ENCODE data around the gene DHRS7C.

DHRS7C gene, protein sequence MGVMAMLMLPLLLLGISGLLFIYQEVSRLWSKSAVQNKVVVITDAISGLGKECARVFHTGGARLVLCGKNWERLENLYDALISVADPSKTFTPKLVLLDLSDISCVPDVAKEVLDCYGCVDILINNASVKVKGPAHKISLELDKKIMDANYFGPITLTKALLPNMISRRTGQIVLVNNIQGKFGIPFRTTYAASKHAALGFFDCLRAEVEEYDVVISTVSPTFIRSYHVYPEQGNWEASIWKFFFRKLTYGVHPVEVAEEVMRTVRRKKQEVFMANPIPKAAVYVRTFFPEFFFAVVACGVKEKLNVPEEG

DNA sequence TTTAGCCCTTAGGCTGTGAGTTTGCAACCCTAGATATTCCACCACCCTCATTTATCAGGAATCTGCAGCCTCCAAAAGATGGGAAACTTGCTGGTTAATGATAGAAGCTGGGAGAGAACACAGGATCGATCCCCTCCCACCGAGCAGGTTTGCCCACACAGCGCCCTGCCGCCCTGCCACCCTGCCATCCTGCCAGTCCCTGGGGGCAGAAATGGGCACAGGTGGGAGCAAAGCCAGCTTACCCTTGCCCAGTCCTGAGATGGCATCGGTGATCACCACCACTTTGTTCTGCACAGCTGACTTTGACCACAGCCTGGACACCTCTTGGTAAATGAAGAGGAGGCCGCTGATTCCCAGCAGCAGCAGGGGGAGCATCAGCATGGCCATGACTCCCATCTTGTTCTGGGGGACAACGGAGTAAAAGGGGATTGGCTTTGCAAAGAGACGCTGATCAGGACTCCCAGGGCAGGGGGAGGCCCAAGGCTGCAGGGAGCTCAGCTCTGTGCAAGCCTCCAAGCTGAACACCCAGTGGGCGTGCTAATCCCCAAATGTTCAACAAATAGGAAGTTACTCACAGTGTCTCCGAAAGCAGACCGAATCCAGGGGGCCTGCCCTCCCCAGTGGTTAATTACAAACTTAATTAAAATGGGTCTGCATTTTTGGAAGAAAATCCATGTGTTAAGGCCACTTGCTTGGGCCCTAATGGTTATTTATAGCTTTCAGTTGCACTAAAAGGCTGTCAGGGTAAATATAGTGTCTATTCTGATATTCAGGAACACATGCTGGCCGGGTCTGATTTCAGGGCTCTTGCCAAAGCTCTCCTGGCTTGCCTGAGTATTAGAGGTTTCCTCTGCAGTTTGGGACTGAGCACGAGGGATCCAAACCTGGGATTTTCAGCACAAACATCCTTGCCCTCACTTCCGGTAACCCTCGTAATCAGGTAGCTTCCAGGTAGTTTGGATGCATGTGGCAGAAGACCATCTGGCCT, at the start of gene DHRS7C:
DHRS7C (minus strand) TSS at position 704 of the 988 bp plus-strand sequence; CDS start at position 396, 308 bp downstream.
- no peak for DNase-seq

DNA sequence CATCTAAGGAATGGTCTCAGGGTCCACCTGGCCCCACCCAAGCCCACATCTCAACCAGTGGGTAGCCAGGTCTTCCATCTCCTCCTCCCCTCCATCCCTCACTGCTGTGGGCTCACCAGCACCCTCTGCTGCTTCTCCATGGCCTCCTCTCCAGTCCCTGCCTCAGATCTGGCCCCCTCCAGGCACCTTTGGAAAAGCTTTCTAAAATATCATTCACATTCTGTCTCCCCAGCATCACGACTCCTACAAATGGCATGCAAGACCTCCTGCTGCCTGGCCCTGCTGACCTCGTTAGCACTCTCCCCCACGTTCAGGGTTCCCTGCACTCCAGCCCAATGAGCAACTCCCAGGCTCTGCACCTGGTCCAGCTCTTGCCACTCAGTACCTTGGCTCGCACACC, 48.0 kb upstream of the DHRS7C start:
- DNase-seq: no peak

DNA sequence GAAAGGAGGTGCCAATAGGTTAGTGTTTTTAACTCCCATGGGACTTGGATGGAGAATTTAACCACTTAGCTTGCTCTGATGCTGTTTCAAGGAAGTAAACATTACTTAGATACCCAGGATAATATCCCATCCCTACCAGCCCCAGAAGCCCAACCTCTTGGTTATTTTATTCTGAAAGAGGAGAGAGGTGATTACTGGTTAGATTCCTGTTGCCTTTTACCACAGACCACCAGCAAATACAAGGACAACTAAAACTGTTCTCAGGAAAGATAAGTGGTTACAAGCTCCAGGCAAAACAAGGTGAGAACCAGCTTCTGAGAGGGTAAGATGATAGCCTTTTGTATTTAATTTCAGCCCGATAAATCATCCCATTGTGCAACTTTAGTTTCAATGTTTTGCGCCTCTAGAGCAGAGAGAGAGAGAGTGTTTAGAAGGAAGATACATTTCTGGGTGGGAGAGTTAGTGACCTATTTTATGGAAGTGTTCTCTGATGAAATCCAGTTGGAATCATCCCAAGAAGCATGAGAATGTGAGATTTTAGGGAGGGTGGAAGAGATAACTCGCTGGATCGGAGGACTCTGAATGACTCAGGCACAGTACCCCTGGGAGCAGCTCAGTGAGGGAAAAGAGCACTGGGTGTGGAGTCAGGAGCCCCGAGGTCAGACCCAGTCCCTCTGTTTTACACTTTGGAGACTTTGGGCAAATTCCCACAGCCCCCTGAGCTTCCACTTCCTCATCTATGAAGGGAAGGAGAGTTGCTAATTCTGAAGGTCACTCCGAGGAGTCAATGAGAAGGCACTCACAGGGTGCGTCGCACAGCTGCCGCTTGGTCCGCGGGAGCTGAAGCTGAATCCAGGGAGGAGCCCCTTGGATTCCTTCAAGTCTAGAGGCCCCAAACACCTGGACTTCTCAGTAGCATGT, 46.4 kb upstream of the DHRS7C start:
- DNase-seq: no peak

DNA sequence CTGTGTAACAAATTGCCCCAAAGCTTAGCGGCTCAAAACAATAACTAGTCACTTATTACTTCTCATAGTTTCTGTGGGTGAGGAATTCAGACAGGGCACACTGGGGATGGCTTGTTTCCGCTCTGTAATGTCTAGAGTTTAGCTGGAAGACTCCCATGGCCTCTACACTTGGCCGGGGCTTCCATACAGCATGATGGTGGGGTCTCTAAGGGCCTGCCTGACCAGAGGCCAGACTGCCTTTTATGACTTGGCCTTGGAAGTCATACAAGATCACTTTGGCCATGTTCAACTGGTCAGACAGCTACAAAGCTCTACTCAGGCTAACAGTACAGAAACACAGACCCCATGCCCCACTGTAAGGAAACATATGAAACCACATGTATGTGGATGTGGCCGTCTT, 42.5 kb upstream of the DHRS7C start:
- DNase-seq: no peak

DNA sequence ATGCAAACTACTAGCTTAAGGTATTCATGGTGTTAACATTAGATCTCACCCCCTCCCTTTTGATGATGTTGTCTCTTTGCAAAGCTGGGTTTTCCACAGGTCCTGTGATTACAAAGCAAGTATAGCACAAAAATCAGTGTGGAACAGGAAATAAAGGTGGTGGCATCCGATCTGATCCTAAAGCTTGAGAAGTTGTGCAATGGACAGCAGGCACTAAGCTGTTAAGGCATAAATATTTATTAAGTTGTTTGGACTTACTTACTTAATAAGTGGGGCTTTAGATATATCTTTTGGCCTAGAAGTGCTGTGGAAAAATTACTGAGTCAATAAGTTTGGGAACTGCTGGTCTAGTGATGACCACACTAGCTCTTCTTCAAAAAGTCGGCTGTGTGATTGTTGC, 39.3 kb upstream of the DHRS7C start:
- no peak for DNase-seq

DNA sequence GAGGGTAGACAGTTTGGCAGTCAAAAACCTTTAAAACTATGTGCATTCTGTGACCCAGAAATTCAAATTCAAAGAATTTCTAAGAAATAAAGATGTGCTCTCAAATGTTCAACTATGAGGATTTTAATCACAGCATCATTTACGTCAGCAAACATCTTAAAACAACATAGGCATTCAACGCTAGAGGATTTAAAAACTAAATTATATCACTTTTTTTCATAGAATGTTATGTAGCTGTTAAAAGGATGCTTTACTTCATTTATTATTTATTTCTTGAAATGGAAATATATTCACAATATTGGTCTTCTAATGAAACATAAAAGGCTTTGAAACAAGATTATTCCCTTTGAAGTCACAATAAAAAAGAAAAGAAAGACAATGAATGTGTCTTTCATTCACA, 38.0 kb upstream of the DHRS7C start:
- DNase-seq: no peak

DNA sequence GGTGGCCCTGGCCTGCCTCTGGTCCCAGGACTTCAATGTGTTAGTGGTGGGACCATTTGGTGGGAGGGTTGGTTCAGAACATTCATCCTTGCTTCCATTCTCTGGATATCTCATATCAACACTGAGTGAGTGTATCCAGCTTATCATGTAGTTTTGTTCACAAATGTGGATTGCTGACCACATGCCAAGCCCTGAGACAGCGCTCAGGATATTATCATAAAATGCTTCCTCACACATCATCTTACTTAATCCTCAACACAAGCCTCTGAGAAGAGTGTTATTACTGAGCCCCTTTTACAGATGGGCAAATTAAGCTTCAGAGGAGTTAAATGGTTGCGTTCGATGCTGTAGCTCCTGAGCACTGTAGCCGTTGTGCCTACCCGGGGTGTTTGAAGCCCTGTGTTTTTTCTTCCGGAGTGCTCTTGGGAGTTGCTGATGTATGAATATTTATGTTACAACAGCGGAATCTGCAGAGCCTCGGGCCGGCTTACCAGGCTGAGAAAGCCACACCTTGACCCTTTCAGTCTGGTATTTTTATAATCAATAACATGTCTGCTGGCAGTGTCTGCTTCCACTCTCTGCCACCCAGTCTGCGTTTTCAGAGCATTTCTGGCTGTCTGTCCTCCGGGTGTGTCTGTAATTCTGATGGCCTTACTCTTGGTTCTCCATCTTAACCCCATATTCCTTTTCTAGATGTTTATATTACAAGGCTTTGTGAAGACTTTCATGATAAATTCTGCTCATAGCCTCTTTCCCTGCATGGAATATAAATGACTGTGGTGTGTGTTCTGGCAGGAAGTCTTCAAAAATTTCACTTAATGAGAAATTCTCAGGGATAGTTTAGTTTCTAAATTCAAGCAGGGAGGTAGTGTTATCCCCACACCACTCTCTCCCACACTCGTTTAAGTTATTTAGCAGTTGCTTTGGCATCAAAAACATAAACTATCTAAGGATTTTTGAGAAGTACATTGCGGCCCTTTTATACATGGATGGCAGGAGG, 37.2 kb upstream of the DHRS7C start:
- DNase-seq: no peak

DNA sequence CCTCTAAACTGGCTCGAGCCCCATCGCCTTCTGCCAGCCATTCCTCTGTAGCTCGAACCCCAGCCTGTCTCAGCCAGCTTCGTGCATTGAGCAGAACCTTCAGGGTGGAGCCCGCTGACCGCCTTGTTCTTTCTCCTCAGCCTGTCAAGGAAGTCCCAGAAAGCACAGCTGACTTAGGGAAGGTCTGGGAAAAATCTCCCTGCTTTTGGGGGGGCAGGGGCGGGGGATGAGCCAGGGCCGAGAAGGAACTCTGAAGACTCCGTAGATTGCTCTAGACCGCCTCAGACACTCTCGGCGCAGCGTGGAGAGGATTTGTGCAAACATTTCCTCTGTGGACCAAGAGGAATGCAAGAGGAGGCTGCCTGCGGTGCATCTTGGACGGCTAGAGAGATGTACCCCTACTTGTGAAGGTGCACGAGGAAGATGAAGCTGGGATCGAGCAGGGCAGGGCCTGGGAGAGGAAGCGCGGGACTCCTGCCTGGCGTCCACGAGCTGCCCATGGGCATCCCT, 34.3 kb upstream of the DHRS7C start, which contains the start of gene GLP2R:
GLP2R (plus strand) TSS at position 284 of the 510 bp plus-strand sequence; CDS start at position 424, 140 bp downstream.
- DNase-seq: no peak

DNA sequence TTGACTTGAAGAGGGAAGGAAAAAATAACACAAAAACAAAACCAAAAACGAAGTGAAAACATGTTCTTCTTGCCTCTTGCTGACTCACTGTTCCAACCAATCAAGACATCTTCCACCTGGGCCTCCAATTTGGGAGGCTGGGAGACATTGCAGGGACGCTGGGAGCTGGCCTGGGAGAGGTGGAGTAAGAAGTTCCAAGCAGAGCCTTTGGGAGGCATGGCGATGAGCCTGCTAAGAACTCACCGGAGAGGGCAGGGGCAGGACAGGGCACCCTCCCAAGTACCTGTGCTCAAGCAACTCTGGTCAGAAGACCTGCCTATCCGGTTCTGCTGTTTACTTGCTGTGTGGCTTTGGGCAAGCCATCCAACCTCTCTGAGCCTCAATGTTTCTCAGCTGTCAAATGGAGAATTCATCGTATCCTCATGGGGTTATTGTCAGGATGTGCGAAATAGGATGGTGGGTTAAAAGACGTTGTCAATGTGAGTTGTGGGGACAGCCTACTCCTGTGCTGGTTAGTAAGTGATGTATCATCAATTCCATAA, 33.5 kb upstream of the DHRS7C start:
- DNase-seq: no peak

DNA sequence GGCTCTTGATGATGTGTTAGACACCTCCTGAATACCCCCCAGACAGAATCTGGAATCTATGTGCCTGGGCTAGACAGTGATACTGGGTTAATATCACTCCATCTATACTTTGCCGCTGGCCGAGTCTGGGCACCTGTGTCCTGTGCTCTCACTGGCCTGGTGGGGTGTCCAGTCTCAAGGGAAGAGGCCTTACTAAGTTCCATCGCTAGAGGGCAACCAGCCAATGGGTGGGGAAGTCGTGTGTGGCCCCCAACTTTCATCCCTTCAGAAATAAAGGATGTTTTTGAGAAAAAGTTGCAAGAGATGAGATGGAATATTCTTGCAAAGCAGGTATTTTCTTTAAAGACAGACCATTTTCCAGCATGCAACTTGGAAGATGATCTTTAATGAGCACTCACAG, 32.7 kb upstream of the DHRS7C start:
- no peak for DNase-seq

DNA sequence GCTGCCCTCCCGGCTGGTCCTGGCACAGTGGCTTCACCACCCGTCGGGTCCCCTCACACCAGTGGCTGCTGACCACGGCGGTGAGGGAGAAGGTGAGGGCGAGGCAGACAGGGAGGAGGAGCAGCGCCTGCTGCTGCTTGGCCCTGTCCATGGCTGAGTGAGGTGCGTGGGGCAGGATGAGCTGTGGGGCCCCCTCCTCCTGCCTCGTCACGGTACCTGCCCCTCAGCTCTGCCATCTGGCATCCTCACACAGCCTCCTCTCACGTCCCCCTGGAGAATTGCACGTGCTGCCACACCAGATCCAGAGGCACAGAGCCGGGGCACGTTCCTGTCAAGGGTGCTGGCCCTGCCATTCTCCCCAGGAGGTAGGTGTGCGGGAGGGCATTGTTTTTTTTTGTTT, 30.5 kb upstream of the DHRS7C start, which contains the start of gene GSG1L2:
GSG1L2 (minus strand) TSS at position 159 of the 400 bp plus-strand sequence; CDS start at position 151, 8 bp downstream.
- DNase-seq: no peak

DNA sequence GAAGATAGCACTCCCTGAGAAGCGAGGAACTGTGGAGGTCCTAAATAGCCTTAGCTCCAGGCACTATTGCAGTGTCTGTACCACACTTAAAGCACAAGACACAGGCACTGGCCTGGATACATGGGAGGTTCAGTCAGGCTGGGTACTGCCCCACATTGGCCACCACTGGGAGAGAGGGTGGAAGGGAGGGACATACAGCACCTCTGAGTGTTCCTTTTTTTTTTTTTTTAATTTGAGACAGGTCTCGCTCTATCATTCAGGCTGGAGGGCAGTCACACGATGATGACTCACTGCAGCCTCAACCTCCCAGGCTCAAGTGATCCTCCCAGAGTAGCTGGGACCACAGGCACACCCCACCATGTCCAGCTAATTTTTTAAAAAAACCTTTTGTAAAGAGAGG, 29.1 kb upstream of the DHRS7C start:
- DNase-seq: no peak

DNA sequence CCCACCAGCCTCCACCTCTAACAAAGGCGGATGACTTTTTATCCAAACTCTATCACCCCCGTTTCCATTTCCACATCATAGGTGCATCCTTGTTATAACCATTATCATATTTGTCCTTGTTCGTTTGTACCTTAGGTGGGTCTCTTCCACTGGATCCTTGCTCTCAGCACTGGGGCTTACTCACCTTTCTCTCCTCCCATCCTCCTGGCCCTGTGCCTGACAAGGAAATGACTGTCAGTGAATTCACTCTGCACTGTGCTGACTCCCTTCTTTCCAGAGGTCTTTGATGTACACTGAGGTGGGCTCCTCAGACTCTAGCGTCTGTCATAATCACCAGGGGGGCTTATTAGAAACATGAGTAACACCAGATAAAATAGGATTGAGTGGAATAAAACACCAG, 27.4 kb upstream of the DHRS7C start:
- DNase-seq: no peak

DNA sequence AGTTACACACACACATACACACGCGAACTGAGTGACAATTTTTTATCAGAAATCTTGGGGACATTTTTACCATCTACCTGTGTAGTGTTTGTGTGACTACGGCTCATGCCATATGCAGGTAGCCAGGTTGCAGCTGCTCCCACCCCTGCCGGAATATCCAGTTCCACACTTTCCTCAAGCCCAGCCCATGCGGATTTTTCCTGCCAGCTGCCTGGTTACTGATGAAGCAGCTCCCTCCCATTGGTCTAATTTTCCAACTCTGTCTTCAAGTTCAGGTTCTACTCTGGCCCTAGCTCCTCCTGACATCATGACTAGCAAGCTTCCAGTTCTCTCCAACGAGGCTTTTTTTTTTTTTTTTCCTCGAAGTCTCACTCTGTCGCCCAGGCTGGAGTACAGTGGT, 25.7 kb upstream of the DHRS7C start:
- DNase-seq: no peak

DNA sequence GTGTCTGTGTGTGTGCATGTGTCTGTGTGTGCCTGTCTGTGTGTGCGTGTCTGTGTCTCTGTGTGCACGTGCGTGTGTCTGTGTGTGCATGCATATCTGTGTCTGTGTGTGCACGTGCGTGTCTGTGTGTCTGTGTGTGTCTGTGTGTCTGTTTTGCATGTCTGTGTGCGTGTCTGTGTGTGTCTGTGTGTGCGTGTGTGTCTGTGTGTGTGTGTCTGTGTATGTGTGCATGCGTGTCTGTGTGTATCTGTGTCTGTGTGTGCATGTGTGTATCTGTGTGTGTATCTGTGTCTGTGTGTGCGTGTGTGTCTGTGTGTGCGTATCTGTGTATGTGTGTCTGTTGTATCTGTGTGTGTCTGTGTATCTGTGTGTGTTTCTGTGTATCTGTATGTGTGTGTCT, 25.1 kb upstream of the DHRS7C start:
- DNase-seq: no peak

DNA sequence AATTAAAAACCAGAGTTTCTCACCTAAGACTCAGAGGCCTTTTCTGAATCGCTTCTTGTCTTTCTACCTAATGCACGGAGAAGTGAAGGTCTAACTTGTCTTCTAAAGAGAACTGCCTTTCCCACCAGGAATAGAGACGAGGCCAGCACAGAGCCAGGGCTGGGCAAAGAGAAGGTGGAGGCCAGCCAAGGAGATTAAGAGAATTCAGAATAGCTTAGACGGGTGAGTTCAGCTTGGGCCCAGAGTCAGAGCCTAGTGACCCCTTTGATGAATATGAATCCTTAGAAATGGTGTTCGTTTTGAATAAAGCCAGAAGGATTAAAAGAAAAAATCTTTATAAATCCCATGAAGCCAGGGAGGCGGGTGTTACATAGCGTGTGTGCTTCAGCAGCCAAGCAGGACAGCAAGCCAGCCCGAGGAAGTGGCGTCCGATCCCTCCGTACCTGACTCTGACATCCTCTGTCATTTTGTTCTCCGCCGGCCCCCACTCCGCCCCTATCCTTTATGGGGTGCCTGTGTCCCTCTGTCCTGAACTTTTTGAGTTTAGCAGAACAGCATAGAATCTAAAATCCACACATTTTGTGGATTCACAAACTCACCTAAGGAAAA, 23.0 kb upstream of the DHRS7C start:
- no peak for DNase-seq

DNA sequence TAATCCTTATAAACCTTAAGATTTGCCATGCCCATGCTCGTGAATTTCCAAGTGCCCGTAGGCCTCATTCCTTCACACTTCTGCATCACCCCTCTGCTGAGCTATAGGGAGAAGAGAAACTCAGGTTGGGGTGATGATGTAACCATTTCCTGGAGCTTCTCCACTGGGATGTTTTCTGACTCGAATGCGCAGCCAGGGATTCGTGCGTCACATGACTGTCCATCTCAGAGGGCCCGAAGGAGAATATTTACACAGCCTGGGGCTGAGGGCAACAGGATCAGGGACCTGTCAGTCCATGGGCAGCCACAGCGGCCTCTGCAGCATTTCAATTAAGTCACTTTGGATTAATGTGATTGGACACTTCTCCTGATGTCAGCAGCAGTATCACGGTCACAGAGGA, 21.8 kb upstream of the DHRS7C start:
- DNase-seq: no peak

DNA sequence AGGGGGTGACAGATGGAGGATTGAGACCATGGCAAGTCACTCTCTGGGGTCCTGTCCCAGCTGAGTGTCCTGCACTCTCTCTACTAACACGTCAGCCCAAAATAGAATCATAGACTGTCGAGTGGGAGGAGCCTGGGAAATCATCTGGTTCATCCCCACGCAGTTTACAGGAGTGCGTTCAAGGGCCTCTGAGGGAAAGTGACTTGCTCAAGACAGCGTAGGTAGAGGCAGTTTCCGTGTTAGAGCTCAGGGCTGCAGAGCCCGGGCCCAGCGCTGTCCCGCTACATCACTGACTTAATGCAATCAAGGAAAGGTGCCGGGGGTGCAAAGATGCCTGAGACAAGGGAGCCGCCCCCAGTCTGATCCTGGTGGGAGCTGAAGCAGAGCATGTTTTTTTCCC, 20.1 kb upstream of the DHRS7C start:
- DNase-seq: no peak

DNA sequence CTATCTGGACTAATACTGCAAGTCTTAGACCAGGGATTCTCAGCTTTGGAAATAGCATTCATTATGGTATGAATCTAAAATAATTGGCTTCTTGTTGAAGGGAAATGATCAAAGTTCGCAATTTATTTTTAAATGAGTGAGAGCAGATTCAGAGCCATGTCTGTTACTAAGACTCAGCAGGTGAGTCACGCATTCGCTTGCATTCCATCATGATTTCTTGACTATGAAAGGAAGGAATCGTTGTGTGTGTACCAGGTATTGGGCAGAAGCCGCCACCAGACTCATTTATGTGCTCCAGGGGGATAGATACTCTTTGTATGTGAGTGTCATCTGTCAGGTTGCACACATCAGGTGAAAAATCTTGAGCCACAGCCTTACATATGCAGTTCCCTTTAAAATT, 19.7 kb upstream of the DHRS7C start:
- no peak for DNase-seq

All from stimulated activated CD4-positive, alpha-beta T cell treated with anti-CD3 and anti-CD28 coated beads, Interleukin-12 subunit alpha, Interleukin-12 subunit beta, amount 100 ng/mL, for 4 hours (primary cell).